ENCODE measurements around the gene TOR4A. TPM values are rescaled to one million over a fixed set of nuclear protein-coding genes. Genes with fewer than 3 reads are reported as not detected.

TOR4A gene
- total and polyA plus RNA-seq, 2 donors (not counting 1 experiment from before 2014, with no cell fraction given) = 8.3 to 15.3 TPM

DNA sequence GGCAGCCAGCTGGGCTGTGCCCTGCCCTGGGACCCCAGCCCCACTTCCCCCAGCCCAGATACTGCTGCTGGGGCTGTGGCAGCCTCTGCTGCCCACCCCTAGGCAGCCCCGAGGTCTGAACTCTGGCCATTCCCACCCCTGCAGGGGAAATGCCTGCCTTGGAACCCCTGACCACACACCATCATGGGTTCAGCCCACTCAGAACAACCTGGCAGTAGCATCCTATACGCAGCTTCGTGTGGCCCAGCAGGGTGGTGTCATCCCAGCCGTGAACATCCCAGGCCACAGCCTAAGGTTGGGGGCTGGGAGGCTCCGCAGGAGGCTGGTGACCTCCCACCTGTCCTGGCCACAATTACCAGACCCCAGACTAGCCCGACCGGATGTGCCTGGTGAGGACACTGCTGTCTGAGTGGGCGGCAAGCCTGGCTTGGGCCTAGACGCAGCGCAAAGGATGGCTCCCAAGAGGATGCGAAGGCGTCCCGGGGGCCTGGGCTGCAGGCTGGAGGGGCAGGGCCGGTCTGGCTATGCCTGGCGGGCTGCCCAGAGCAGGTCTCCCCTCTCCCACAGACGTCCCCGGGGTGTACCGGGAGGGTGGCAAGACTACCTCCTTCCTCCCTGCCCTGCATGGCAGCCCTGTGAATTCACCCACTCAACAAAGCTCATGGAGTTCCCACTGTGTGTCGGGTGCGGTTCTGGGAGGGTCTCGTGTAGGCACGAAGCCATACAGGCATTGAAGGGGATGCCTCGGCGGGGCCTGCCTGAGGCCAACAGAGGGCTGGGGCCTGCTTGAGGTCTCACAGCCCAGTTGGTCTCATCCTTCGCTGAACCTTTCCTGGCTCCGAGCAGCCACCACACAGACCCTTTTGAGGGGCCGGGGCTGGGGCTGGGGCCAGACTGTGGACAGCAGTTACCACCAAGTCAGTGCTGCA, 48.3 kb upstream of the TOR4A start:
- no peaks in the 10 kb centered on the region for H3K79me2 ChIP-seq (ENCODE audit: control insufficient read depth, insufficient read depth, low read length)
- H3K9me3 ChIP-seq (ENCODE audit: control extremely low read depth in 1 of 3, control insufficient read depth in 2 of 3, insufficient read depth in 1 of 3, low read length in 2 of 3) = no peaks in the 10 kb centered on the region
- 68% methylated on average over 27 of the region's 27 CpGs for WGBS (ENCODE audit: insufficient coverage)
- H3K36me3 ChIP-seq (replicated peaks in 1 of 2; ENCODE audit: control extremely low read depth in 1 of 2, control insufficient read depth in 1 of 2, extremely low read depth in 1 of 2, insufficient read depth in 2 of 2, low read length in 1 of 2) = no peaks in the 10 kb centered on the region
- H2AFZ ChIP-seq (ENCODE audit: insufficient read depth, low read depth, low read length, poor library complexity, severe bottlenecking) = no peak overlapping the region
- no peaks in the 10 kb centered on the region for H4K20me1 ChIP-seq (ENCODE audit: control insufficient read depth, insufficient read depth, low read length, poor library complexity, severe bottlenecking)
- no peak overlapping the region for H3K9ac ChIP-seq (ENCODE audit: low read length)
- H3K4me3 Mint-ChIP-seq = no peak overlapping the region
- H3K9me3 Mint-ChIP-seq (ENCODE audit: insufficient read depth) = no peaks in the 10 kb centered on the region
- no peak for ATAC-seq (ENCODE audit: low read depth)
- CTCF ChIA-PET = interaction anchor here (0.8 kb wide), 1 partner anchor 182 kb away, joined by 7 read pairs; no protein-coding TSS in a partner anchor
- no peak overlapping the region for H3K27ac Mint-ChIP-seq
- H3K4me3 ChIP-seq (ENCODE audit: control extremely low read depth in 1 of 5, extremely low read depth in 1 of 5, insufficient read depth in 1 of 5, low read depth in 2 of 5, low read length in 4 of 5) = no peak overlapping the region
- TF ChIP-seq EZH2 (IDR thresholded peaks at IDR 0.05; ENCODE audit: borderline replicate concordance, insufficient read depth, low read depth, low read length, poor library complexity, severe bottlenecking) = no peak
- TF ChIP-seq, protein P1, sequence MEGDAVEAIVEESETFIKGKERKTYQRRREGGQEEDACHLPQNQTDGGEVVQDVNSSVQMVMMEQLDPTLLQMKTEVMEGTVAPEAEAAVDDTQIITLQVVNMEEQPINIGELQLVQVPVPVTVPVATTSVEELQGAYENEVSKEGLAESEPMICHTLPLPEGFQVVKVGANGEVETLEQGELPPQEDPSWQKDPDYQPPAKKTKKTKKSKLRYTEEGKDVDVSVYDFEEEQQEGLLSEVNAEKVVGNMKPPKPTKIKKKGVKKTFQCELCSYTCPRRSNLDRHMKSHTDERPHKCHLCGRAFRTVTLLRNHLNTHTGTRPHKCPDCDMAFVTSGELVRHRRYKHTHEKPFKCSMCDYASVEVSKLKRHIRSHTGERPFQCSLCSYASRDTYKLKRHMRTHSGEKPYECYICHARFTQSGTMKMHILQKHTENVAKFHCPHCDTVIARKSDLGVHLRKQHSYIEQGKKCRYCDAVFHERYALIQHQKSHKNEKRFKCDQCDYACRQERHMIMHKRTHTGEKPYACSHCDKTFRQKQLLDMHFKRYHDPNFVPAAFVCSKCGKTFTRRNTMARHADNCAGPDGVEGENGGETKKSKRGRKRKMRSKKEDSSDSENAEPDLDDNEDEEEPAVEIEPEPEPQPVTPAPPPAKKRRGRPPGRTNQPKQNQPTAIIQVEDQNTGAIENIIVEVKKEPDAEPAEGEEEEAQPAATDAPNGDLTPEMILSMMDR (IDR thresholded peaks at IDR 0.05) = no peak
- peaks cover 0 to 37% (median 2%) of the 10 kb centered on the region in 4 experiments for H3K27me3 ChIP-seq (replicated peaks in 1 of 4; ENCODE audit: control extremely low read depth in 1 of 4, control insufficient read depth in 3 of 4, insufficient read depth in 4 of 4, low read length in 3 of 4)
- peaks cover 4% of the 10 kb centered on the region for H3K27me3 Mint-ChIP-seq
- peaks cover 6% of the 10 kb centered on the region for H3K4me1 Mint-ChIP-seq
- intact Hi-C loops (cut with micrococcal nuclease) = no loop called here
- no peak overlapping the region for H3K4me2 ChIP-seq (replicated peaks; ENCODE audit: low read depth, low read length, poor library complexity, severe bottlenecking)
- DNase-seq = no peak
- no peak overlapping the region for H3K27ac ChIP-seq (ENCODE audit: low read length in 2 of 2)
- POLR2A ChIA-PET = no interaction called here
- H3K4me1 ChIP-seq (ENCODE audit: control insufficient read depth in 2 of 2, insufficient read depth in 2 of 2, low read length in 2 of 2) = peaks cover 5 to 16% of the 10 kb centered on the region in 2 donors

Data from B cell (primary cell).